Type B pancreatic cell (in vitro differentiated cells): ENCODE measurements around the gene CDS1. TPM values are rescaled to one million over a fixed set of nuclear protein-coding genes. Genes with fewer than 3 reads are reported as not detected.
A peak's percentile ranks its signal among the peaks of the same experiment; 100 is the strongest.

Source experiments
- DNase-seq: peaks from one replicate; pipeline ENCODE4 v3.0.0; 2021; ENCODE audit warnings: mixed read lengths; ENCODE audit not compliant: unreplicated experiment; ENCODE audit errors: extremely low spot score
- H3K27ac Mint-ChIP-seq: 2 replicates; pipeline ENCODE4 v1.8.0; 2021; ENCODE audit warnings: mild to moderate bottlenecking, mixed read lengths
- H3K27me3 Mint-ChIP-seq: 2 replicates; pipeline ENCODE4 v1.8.0; 2021; ENCODE audit warnings: mixed read lengths
- H3K36me3 Mint-ChIP-seq: 2 replicates; pipeline ENCODE4 v1.8.0; 2021; ENCODE audit warnings: mixed read lengths
- H3K4me1 Mint-ChIP-seq: one replicate; pipeline ENCODE4 v1.8.0; 2021; ENCODE audit warnings: mixed read lengths; ENCODE audit not compliant: unreplicated experiment
- H3K4me3 Mint-ChIP-seq: 2 replicates; pipeline ENCODE4 v1.8.0; 2021; ENCODE audit warnings: mild to moderate bottlenecking, mixed read lengths
- H3K9me3 Mint-ChIP-seq: 2 replicates; pipeline ENCODE4 v1.8.0; 2021; ENCODE audit warnings: mixed read lengths
- total RNA-seq: library from RNA; stranded (reverse); gene quantifications from 2 replicates; pipeline ENCODE4 v1.2.1, GENCODE V29; 2021; ENCODE audit warnings: low replicate concordance
- TF ChIP-seq, protein P1 (sequence below): fragments of 200-600 bp; sonication (generic); conservative IDR thresholded peaks from 2 replicates; pipeline ENCODE4 v1.5.0; 2021; ENCODE audit warnings: antibody characterized with exemption, mild to moderate bottlenecking

Gene CDS1
- total RNA-seq, 1 donor from 2014 or later, result 15.1 TPM

DNA sequence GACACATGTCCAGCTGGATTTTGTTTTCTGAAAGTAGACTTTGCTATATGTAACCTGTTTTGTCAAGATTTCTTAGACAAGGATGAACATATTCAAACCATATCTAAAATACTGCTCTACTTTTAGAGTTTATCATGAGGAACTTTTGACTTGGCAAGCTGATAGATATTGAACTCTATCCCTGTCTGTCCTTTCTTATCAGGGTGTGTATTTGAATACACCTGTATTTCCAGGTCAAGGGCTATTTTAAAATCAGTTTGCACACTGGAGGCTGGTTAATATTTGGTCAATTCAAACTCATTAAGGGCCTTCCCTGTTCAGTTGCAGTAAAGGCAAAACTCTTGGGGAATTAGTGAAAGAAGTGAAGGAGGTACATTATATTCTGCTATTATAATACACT, 2.3 kb downstream of the CDS1 start:
- H3K27ac Mint-ChIP-seq, result peak overlapping the region; percentile 97
- TF ChIP-seq, protein P1, sequence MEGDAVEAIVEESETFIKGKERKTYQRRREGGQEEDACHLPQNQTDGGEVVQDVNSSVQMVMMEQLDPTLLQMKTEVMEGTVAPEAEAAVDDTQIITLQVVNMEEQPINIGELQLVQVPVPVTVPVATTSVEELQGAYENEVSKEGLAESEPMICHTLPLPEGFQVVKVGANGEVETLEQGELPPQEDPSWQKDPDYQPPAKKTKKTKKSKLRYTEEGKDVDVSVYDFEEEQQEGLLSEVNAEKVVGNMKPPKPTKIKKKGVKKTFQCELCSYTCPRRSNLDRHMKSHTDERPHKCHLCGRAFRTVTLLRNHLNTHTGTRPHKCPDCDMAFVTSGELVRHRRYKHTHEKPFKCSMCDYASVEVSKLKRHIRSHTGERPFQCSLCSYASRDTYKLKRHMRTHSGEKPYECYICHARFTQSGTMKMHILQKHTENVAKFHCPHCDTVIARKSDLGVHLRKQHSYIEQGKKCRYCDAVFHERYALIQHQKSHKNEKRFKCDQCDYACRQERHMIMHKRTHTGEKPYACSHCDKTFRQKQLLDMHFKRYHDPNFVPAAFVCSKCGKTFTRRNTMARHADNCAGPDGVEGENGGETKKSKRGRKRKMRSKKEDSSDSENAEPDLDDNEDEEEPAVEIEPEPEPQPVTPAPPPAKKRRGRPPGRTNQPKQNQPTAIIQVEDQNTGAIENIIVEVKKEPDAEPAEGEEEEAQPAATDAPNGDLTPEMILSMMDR, result no peak
- peaks cover 8% of the 10 kb centered on the region for H3K4me1 Mint-ChIP-seq
- H3K9me3 Mint-ChIP-seq, result no peaks in the 10 kb centered on the region
- H3K4me3 Mint-ChIP-seq, result peak overlapping the region; percentile 94
- H3K36me3 Mint-ChIP-seq, result peaks cover 9% of the 10 kb centered on the region
- DNase-seq, result no peak
- H3K27me3 Mint-ChIP-seq, result peaks cover 23% of the 10 kb centered on the region

DNA sequence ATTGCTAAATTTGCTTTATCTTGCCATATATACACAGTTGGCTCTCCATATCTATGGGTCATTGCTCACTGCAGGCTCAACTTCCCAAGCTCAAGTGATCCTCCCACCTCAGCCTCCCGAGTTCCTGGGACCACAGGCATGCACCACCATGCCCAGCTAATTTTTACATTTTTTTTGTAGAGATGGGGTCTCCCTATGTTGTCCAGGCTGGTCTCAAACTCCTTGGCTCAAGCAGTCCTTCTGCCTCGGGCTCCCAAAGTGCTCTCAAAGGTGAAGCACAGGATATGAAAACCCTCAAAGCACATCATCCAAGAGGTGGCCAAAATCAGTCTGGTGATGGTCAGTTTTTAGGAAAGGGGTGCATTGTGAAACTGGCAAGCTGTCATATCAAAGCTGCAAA, 11.8 kb downstream of the CDS1 start:
- no peaks in the 10 kb centered on the region for H3K27me3 Mint-ChIP-seq
- no peak for DNase-seq
- H3K9me3 Mint-ChIP-seq, result peaks cover 7% of the 10 kb centered on the region
- no peaks in the 10 kb centered on the region for H3K36me3 Mint-ChIP-seq
- no peak overlapping the region for H3K4me3 Mint-ChIP-seq
- peaks cover 7% of the 10 kb centered on the region for H3K4me1 Mint-ChIP-seq
- H3K27ac Mint-ChIP-seq, result no peak overlapping the region
- TF ChIP-seq, protein P1, result no peak

DNA sequence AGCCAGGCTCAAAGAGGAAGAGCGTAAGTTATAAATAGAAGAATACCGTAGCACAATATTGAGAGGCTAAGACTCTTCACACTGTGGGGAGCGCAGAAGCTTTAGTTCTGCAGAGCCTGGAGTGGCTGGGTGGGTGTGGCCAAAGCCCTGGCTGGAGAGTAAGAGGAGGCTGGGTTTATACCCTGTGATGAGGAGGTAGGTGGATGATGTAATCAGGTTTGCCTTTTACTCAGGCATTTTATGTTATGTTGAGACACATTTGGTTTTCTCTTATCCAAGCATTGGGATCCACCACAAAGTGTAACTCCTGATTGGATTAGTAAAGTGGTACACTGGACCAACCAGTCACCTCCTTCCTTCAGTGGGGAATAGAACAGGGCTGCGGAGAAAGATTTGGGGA, 13.9 kb downstream of the CDS1 start:
- TF ChIP-seq, protein P1, result no peak

DNA sequence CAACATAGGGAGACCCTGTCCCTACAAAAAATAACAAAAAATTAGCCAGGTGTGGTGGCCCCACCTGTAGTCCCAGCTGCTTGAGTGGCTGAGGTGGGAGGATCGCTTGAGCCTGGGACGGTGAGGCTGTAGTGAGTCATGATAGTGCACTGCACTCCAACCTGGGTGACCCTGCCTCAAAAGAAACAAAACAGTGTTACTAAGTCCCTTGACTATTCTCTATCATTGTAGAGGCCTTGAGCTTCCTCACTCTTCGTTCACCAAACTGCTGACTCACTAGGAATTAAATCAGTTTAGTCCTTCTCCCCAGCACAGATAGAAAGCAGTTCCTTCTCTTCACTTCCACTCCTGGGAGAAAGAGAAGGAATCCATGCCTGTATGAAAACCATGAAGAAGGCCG, 14.5 kb downstream of the CDS1 start:
- peaks cover 7% of the 10 kb centered on the region for H3K4me1 Mint-ChIP-seq
- peak overlapping the region; percentile 61 for H3K27ac Mint-ChIP-seq
- H3K36me3 Mint-ChIP-seq, result no peaks in the 10 kb centered on the region
- H3K27me3 Mint-ChIP-seq, result no peaks in the 10 kb centered on the region
- H3K4me3 Mint-ChIP-seq, result no peak overlapping the region
- TF ChIP-seq, protein P1, result no peak
- no peak for DNase-seq
- H3K9me3 Mint-ChIP-seq, result peaks cover 7% of the 10 kb centered on the region

More for the DNA sequence above, 13.9 kb downstream of the CDS1 start:
- H3K27me3 Mint-ChIP-seq, result no peaks in the 10 kb centered on the region
- no peak for DNase-seq
- peak overlapping the region; percentile 7 for H3K4me3 Mint-ChIP-seq
- peak overlapping the region; percentile 80 for H3K27ac Mint-ChIP-seq
- H3K36me3 Mint-ChIP-seq, result no peaks in the 10 kb centered on the region
- peaks cover 7% of the 10 kb centered on the region for H3K9me3 Mint-ChIP-seq
- H3K4me1 Mint-ChIP-seq, result peaks cover 7% of the 10 kb centered on the region

DNA sequence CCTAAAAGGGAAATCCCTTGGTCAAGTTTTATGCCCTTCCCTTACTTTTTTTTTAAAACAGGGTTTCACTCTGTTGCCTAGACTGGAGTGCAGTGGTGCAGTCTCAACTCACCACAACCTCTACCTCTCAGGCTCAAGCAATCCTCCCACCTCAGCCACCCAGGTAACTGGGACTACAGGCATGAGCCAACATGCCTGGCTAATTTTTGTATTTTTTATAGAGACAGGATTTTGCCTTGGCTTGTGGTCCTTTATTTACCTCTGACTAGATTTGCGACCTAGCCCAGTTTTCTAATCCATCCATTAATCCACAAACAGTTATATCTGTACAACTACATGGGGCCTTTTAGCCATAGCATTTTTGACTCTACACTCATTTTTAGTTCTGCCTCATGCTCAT, 23.7 kb downstream of the CDS1 start:
- DNase-seq, result no peak

More for the DNA sequence above, 23.7 kb downstream of the CDS1 start:
- Mint-ChIP-seq H3K27ac (no peak overlapping the region), H3K36me3 (peaks cover 24% of the 10 kb centered on the region), H3K9me3 (no peaks in the 10 kb centered on the region), H3K4me1 (no peaks in the 10 kb centered on the region), H3K4me3 (no peak overlapping the region), H3K27me3 (no peaks in the 10 kb centered on the region)
- TF ChIP-seq, protein P1, result no peak
